HCT116 (cell line): ENCODE results near the gene ZNF503. TPM values are rescaled to one million over a fixed set of nuclear protein-coding genes. Genes with fewer than 3 reads are reported as not detected.

Experiments
- ATAC-seq: fragments of 200-7000 bp; cut with Tn5 transposase; 2 replicates; pipeline ENCODE4 v1.9.1; 2020; ENCODE audit warnings: mild to moderate bottlenecking, moderate library complexity
- BruUV-seq: library from RNA; stranded (reverse); fragments of 400-500 nt; replicated peaks from 2 replicates; lab custom pipeline; 2021; lab: Mats Ljungman, UMichigan
- CTCF ChIA-PET: fragments of 300-600 bp; sonication (Branson Sonifier 250); formaldehyde crosslinking; loops from one replicate; lab custom pipeline; 2021; ENCODE audit warnings: antibody characterized with exemption; lab: Charles Lee
- POLR2A ChIA-PET: fragments of 300-600, 350-600 bp; sonication (Branson Sonifier 250); formaldehyde crosslinking; loops from one replicate; lab custom pipeline; 2021; ENCODE audit warnings: antibody characterized with exemption; lab: Charles Lee
- RAD21 ChIA-PET, 2 experiments: fragments of 300-600 bp; sonication (Branson Sonifier 250); formaldehyde crosslinking; loops; one replicate each; lab custom pipeline; 2023; ENCODE audit warnings: low total read pairs in 2 of 2; ENCODE audit not compliant: uncharacterized antibody in 2 of 2, unreplicated experiment in 2 of 2, low non-redundant PET in 1 of 2; lab: Charles Lee
- DNase-seq: peaks from one replicate; pipeline ENCODE4 v3.0.0-alpha.2; 2010; ENCODE audit warnings: low read depth, low spot score
- H2AFZ ChIP-seq: fragments of 200-600 bp; shearing (Covaris generic), sonication (generic); 2 replicates; pipeline ENCODE4 v1.6.1; 2017; ENCODE audit warnings: low read depth, mixed run types, mixed read lengths, antibody characterized with exemption, low read length; ENCODE audit not compliant: poor library complexity, severe bottlenecking
- H3K27ac ChIP-seq: 2 replicates; pipeline ENCODE4 v1.5.1; 2012; ENCODE audit warnings: low read depth, low read length
- H3K27me3 ChIP-seq: fragments of 200-600 bp; sonication (generic); 2 replicates; pipeline ENCODE4 v1.6.1; 2016; ENCODE audit warnings: mixed run types, low read length, mixed read lengths; ENCODE audit not compliant: insufficient read depth
- H3K36me3 ChIP-seq, 2 experiments: fragments of 200-500 bp in 1 of 2; fragments of 200-600 bp in 1 of 2; sonication (Bioruptor generic) in 1 of 2; sonication (generic) in 1 of 2; 2 replicates each; pipeline versions ENCODE4 v1.5.1 to v1.6.1; 2014 to 2016; ENCODE audit warnings: low read length in 2 of 2, inconsistent platforms in 1 of 2, mixed read lengths in 1 of 2, mixed run types in 1 of 2; ENCODE audit not compliant: insufficient read depth in 2 of 2, control insufficient read depth in 1 of 2
- H3K4me1 ChIP-seq, 2 experiments: fragments of 200-600 bp in 1 of 2; sonication (generic) in 1 of 2; 2 replicates each; pipeline versions ENCODE4 v1.5.1 to v1.6.1; 2012 to 2017; ENCODE audit warnings: low read length in 2 of 2, inconsistent platforms in 1 of 2, mild to moderate bottlenecking in 1 of 2, mixed read lengths in 1 of 2, mixed run types in 1 of 2, moderate library complexity in 1 of 2; ENCODE audit not compliant: insufficient read depth in 2 of 2, control insufficient read depth in 1 of 2
- H3K4me2 ChIP-seq: fragments of 200-600 bp; sonication (generic); 2 replicates; pipeline ENCODE4 v1.6.1; 2017; ENCODE audit warnings: mixed run types, low read length, mixed read lengths
- H3K4me3 ChIP-seq, 2 experiments: fragments of 200-600 bp in 1 of 2; sonication (generic) in 1 of 2; replicated peaks in 1 of 2; 2 replicates each; pipeline ENCODE4 v1.5.1; 2011 to 2016; ENCODE audit warnings: low read length in 2 of 2, control low read depth in 1 of 2, low read depth in 1 of 2, mild to moderate bottlenecking in 1 of 2, mixed read lengths in 1 of 2, mixed run types in 1 of 2
- H3K79me2 ChIP-seq: fragments of 200-600 bp; sonication (generic); 2 replicates; pipeline ENCODE4 v1.6.1; 2017; ENCODE audit warnings: mild to moderate bottlenecking, mixed run types, low read length, moderate library complexity, mixed read lengths; ENCODE audit not compliant: insufficient read depth
- H3K9ac ChIP-seq: fragments of 200-600 bp; sonication (generic); 2 replicates; pipeline ENCODE4 v1.6.1; 2016; ENCODE audit warnings: low read length, mixed read lengths
- H3K9me2 ChIP-seq: fragments of 200-600 bp; sonication (generic), shearing (Covaris generic); 2 replicates; pipeline ENCODE4 v1.6.1; 2017; ENCODE audit warnings: mixed run types, mild to moderate bottlenecking, moderate library complexity; ENCODE audit not compliant: insufficient read depth
- H3K9me3 ChIP-seq, 2 experiments: fragments of 200-500 bp in 1 of 2; fragments of 200-600 bp in 1 of 2; sonication (Bioruptor generic) in 1 of 2; sonication (generic) in 1 of 2; 2 replicates each; pipeline ENCODE4 v1.6.1; 2014 to 2017; ENCODE audit warnings: low read length in 2 of 2, mixed read lengths in 2 of 2, inconsistent platforms in 1 of 2, low read depth in 1 of 2, mild to moderate bottlenecking in 1 of 2, mixed run types in 1 of 2, moderate library complexity in 1 of 2; ENCODE audit not compliant: control insufficient read depth in 1 of 2, insufficient read depth in 1 of 2
- H4K20me1 ChIP-seq: fragments of 200-600 bp; sonication (generic), shearing (Covaris generic); 2 replicates; pipeline ENCODE4 v1.6.1; 2017; ENCODE audit warnings: mixed run types, mild to moderate bottlenecking, moderate library complexity; ENCODE audit not compliant: insufficient read depth
- CBX3 ChIP-seq: IDR thresholded peaks from 2 replicates; pipeline ENCODE4 v1.6.1; 2012; ENCODE audit warnings: low read depth
- ELF1 ChIP-seq: IDR thresholded peaks from 2 replicates; pipeline ENCODE4 v1.6.1; 2012; ENCODE audit warnings: low read depth, borderline replicate concordance
- EZH2 ChIP-seq: fragments of 200-600 bp; sonication (generic); IDR thresholded peaks from 2 replicates; pipeline ENCODE4 v1.6.1; 2017; ENCODE audit warnings: antibody characterized with exemption, mixed run types
- EZH2phosphoT487 ChIP-seq: fragments of 200-600 bp; IDR thresholded peaks from 2 replicates; pipeline ENCODE4 v1.6.1; 2018; ENCODE audit warnings: antibody characterized with exemption, borderline replicate concordance
- FOSL1 ChIP-seq: IDR thresholded peaks from 2 replicates; pipeline ENCODE4 v1.6.1; 2012; ENCODE audit warnings: low read depth
- MAX ChIP-seq: IDR thresholded peaks from 2 replicates; pipeline ENCODE4 v1.6.1; 2012
- POLR2AphosphoS5 ChIP-seq: IDR thresholded peaks from 2 replicates; pipeline ENCODE4 v1.6.1; 2011; ENCODE audit warnings: mild to moderate bottlenecking, low read depth, low read length, moderate library complexity
- RAD21 ChIP-seq: IDR thresholded peaks from 2 replicates; pipeline ENCODE4 v1.6.1; 2012; ENCODE audit warnings: low read depth, mild to moderate bottlenecking
- SIN3A ChIP-seq: IDR thresholded peaks from 2 replicates; pipeline ENCODE4 v1.6.1; 2012; ENCODE audit warnings: low read depth
- SP1 ChIP-seq: IDR thresholded peaks from 2 replicates; pipeline ENCODE4 v1.6.1; 2012; ENCODE audit warnings: low read depth
- TCF7L2 ChIP-seq: IDR thresholded peaks from 2 replicates; pipeline ENCODE4 v1.7.0; 2011; ENCODE audit warnings: borderline replicate concordance, inconsistent platforms; ENCODE audit not compliant: insufficient read depth, insufficient read length; ENCODE audit errors: extremely low read depth
- YY1 ChIP-seq: IDR thresholded peaks from 2 replicates; pipeline ENCODE4 v1.6.1; 2011; ENCODE audit warnings: low read length, low read depth, moderate library complexity, mild to moderate bottlenecking; ENCODE audit not compliant: insufficient replicate concordance; ENCODE audit errors: extremely low read depth
- ZFX ChIP-seq: fragments of 450-650 bp; IDR thresholded peaks from 2 replicates; pipeline ENCODE4 v1.6.1; 2017
- intact Hi-C: fragments of 100-400 bp; cut with micrococcal nuclease; formaldehyde crosslinking; loops from 2 replicates; pipeline ENCODE4 v1.10.0; 2022
- total RNA-seq: library from RNA; stranded (reverse); gene quantifications from one replicate; pipeline ENCODE4 v1.2.1, GENCODE V29; 2021; ENCODE audit not compliant: unreplicated experiment
- TF ChIP-seq, protein P1 (sequence below): IDR thresholded peaks from 2 replicates; pipeline ENCODE4 v1.6.1; 2011; ENCODE audit warnings: mild to moderate bottlenecking, low read length, moderate library complexity; ENCODE audit not compliant: insufficient replicate concordance; ENCODE audit errors: extremely low read depth

Gene ZNF503
- total RNA-seq, 1 experiment from 2014 or later = 30.4 TPM

GRCh38 chr10:75367901-75368300 is 33.7 kb downstream of the ZNF503 start (continued):
- no peak for TF ChIP-seq RAD21
- no peak for TF ChIP-seq FOSL1
- TF ChIP-seq EZH2 = no peak
- TF ChIP-seq ZFX = no peak
- no peak for TF ChIP-seq YY1
- TF ChIP-seq MAX = no peak
- no peak for TF ChIP-seq ELF1
- TF ChIP-seq TCF7L2 = no peak
- no peak for TF ChIP-seq SIN3A
- no peak for TF ChIP-seq CBX3

- Histone ChIP-seq H3K9ac (no peak overlapping the region), H3K9me2 (no peaks in the 10 kb centered on the region), H3K4me2 (no peak overlapping the region), H3K9me3 (no peaks in the 10 kb centered on the region), H3K27me3 (no peaks in the 10 kb centered on the region), H3K4me3 (no peak overlapping the region), H4K20me1 (no peaks in the 10 kb centered on the region), H3K4me1 (no peaks in the 10 kb centered on the region), H2AFZ (no peak overlapping the region), H3K79me2 (no peaks in the 10 kb centered on the region), H3K27ac (no peak overlapping the region)
- ChIA-PET CTCF (no interaction called here), RAD21 (no interaction called here), POLR2A (no interaction called here)
- no TSS peak for BruUV-seq
- DNase-seq = no peak
- intact Hi-C loops = no loop called here
- TF ChIP-seq RAD21 (no peak), YY1 (no peak), SP1 (no peak), TCF7L2 (no peak), SIN3A (no peak), ZFX (no peak), POLR2AphosphoS5 (no peak), EZH2phosphoT487 (no peak)
- TF ChIP-seq, protein P1, sequence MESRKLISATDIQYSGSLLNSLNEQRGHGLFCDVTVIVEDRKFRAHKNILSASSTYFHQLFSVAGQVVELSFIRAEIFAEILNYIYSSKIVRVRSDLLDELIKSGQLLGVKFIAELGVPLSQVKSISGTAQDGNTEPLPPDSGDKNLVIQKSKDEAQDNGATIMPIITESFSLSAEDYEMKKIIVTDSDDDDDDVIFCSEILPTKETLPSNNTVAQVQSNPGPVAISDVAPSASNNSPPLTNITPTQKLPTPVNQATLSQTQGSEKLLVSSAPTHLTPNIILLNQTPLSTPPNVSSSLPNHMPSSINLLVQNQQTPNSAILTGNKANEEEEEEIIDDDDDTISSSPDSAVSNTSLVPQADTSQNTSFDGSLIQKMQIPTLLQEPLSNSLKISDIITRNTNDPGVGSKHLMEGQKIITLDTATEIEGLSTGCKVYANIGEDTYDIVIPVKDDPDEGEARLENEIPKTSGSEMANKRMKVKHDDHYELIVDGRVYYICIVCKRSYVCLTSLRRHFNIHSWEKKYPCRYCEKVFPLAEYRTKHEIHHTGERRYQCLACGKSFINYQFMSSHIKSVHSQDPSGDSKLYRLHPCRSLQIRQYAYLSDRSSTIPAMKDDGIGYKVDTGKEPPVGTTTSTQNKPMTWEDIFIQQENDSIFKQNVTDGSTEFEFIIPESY = no peak
- TF ChIP-seq, all 23 proteins: peak for 0
- ATAC-seq = no peak
- H3K36me3 ChIP-seq = no peaks in the 10 kb centered on the region
These were observed 34.5 kb downstream of the ZNF503 start for GRCh38 chr10:75367021-75367487.
